Left ventricle myocardium inferior (tissue), 1 donor: ENCODE measurements around the gene RNF125. TPM values are rescaled to one million over a fixed set of nuclear protein-coding genes. Genes with fewer than 3 reads are reported as not detected.

Experiments used
- DNase-seq: peaks from one replicate; pipeline ENCODE4 v3.0.0-alpha.2; 2020
- H3K27ac ChIP-seq: fragments of 200-600 bp; replicated peaks from 2 replicates; pipeline ENCODE4 v1.8.0; 2021
- H3K27me3 ChIP-seq: fragments of 200-600 bp; 2 replicates; pipeline ENCODE4 v1.8.0; 2021; ENCODE audit warnings: low read depth
- H3K36me3 ChIP-seq: fragments of 200-600 bp; 2 replicates; pipeline ENCODE4 v1.8.0; 2021
- H3K4me1 ChIP-seq: fragments of 200-600 bp; 2 replicates; pipeline ENCODE4 v1.8.0; 2021
- H3K4me3 ChIP-seq: fragments of 200-600 bp; 2 replicates; pipeline ENCODE4 v1.8.0; 2021; ENCODE audit warnings: mild to moderate bottlenecking, moderate library complexity
- H3K9me3 ChIP-seq: fragments of 200-600 bp; replicated peaks from 2 replicates; pipeline ENCODE4 v1.8.0; 2021
- CTCF ChIP-seq: fragments of 200-600 bp; IDR thresholded peaks from 2 replicates; pipeline ENCODE4 v1.8.0; 2021; ENCODE audit warnings: antibody characterized with exemption, mild to moderate bottlenecking, borderline replicate concordance
- intact Hi-C: fragments of 100-400 bp; cut with micrococcal nuclease; formaldehyde crosslinking; loops from one replicate; pipeline ENCODE4 v1.11.0; 2022
- total RNA-seq: library from RNA; stranded (reverse); fragmentation: NEBNext Ultra II Directional; extraction: Animal tissue kit (Norgen Biotek cat#: 25700); gene quantifications from one replicate; pipeline ENCODE4 v1.2.1, GENCODE V29; 2021
- donor health status: DM: no; HTN: yes; CAD: no; lungs with severe emphysema.

Gene RNF125
- total RNA-seq, 1 donor from 2014 or later = 3.5 TPM

- TF ChIP-seq CTCF = no peak
- Histone ChIP-seq H3K4me1 (no peaks in the 10 kb centered on the region), H3K9me3 (no peaks in the 10 kb centered on the region), H3K27ac (no peak overlapping the region), H3K36me3 (peaks cover 62% of the 10 kb centered on the region), H3K4me3 (no peak overlapping the region), H3K27me3 (no peaks in the 10 kb centered on the region)
- DNase-seq = no peak
- intact Hi-C loops = no loop called here
Measured at GRCh38 chr18:32114293-32114942, 95.8 kb downstream of the RNF125 start.

GRCh38 chr18:32122039-32122438, 103.4 kb downstream of the RNF125 start:
- H3K36me3 ChIP-seq = peaks cover 50% of the 10 kb centered on the region
- intact Hi-C loops = no loop called here
- H3K27ac ChIP-seq = no peak overlapping the region
- no peaks in the 10 kb centered on the region for H3K4me1 ChIP-seq
- DNase-seq = no peak
- no peaks in the 10 kb centered on the region for H3K27me3 ChIP-seq
- H3K4me3 ChIP-seq = no peak overlapping the region
- no peaks in the 10 kb centered on the region for H3K9me3 ChIP-seq
- TF ChIP-seq CTCF = no peak

Other genes with a start within 250 kb of the RNF125 start
- gene TRAPPC8, start 75.7 kb upstream of the RNF125 start, total RNA-seq = 34.6 TPM
- 7.1 TPM for gene RNF138, start 73.0 kb downstream of the RNF125 start, total RNA-seq
- gene MEP1B, start 171.2 kb downstream of the RNF125 start, total RNA-seq = not detected